Femur (tissue), 1 donor: ENCODE data around the gene NR1I3.

Experiments used
- DNase-seq: peaks from one replicate; pipeline ENCODE4 v3.0.0-alpha.2; 2017

NR1I3 gene

DNA sequence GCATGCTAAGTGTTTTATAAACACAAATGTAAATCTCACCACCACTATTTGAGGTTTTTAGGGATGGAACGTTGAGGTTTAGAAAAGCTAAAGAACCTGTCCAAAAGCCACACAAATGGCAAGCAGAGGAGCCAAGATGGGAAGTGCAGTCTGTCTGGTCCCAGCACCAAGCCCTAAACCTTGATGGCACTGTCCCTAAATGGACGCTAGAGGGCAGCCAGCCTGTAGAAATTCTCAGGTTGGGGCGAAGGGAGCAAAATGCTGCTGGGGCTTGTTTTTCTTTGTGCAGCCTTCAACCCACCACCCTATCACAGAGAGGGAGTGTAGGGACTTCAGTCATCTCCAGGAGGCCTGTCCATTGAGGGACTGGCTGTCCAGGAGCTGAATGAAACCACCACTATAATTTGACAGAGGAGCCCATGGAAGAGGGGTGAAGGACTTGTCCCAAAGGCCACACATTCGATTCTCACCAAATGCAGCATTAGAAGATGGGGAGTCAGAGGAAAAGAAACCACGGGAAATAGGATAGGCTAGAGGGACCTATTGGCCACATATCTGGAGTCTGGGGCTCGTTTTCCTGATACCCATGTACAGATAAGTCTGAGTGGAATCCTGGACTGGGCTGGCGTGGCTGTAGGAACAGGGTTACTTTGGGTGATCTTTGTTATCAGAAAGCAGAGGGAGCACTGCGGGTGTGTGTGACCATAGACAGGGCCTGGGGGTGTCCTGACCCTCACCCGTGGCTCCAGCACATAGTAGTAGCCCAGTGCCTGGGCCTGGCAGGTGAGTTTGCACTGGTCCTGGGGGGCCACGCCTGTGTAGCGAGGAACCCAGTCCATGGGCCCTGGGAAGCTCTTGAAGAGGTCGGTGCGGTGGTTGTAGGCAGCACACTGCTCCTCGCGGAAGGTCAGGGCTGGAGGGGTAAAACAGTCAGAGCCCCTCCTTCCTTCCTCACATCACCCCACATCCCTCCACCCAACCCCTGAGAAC lies 45.2 kb downstream of the NR1I3 start:
- peak; percentile 70 for DNase-seq

GRCh38 chr1:161191971-161192370 lies 46.0 kb downstream of the NR1I3 start:
- no peak for DNase-seq

- no peak for DNase-seq
These were observed 47.0 kb downstream of the NR1I3 start for GRCh38 chr1:161190962-161191521.

- DNase-seq: no peak
These were observed 49.0 kb downstream of the NR1I3 start for GRCh38 chr1:161189036-161189435.

- no peak for DNase-seq
These were observed 49.6 kb downstream of the NR1I3 start for GRCh38 chr1:161188381-161188780.

- no peak for DNase-seq
These were observed 50.7 kb downstream of the NR1I3 start for GRCh38 chr1:161187311-161187710.

GRCh38 chr1:161185732-161186311 lies 52.2 kb downstream of the NR1I3 start:
- DNase-seq: no peak

GRCh38 chr1:161185282-161185682 lies 52.7 kb downstream of the NR1I3 start:
- peak; percentile 88 for DNase-seq

GRCh38 chr1:161182214-161182613 lies 55.8 kb downstream of the NR1I3 start:
- peak; percentile 10 for DNase-seq

- DNase-seq: peak; percentile 12
These were observed 57.4 kb downstream of the NR1I3 start for GRCh38 chr1:161180639-161181038.

- DNase-seq: peak; percentile 11
These were observed 58.3 kb downstream of the NR1I3 start for GRCh38 chr1:161179698-161180097.
